ENCODE data around the gene OTOGL.
A peak's percentile ranks its signal among the peaks of the same experiment; 100 is the strongest.
"Not testable (repeated sequence)": the region's sequence is repeated elsewhere in the genome, so short reads cannot be mapped to it uniquely, and the experiment has no call there.

OTOGL gene

DNA sequence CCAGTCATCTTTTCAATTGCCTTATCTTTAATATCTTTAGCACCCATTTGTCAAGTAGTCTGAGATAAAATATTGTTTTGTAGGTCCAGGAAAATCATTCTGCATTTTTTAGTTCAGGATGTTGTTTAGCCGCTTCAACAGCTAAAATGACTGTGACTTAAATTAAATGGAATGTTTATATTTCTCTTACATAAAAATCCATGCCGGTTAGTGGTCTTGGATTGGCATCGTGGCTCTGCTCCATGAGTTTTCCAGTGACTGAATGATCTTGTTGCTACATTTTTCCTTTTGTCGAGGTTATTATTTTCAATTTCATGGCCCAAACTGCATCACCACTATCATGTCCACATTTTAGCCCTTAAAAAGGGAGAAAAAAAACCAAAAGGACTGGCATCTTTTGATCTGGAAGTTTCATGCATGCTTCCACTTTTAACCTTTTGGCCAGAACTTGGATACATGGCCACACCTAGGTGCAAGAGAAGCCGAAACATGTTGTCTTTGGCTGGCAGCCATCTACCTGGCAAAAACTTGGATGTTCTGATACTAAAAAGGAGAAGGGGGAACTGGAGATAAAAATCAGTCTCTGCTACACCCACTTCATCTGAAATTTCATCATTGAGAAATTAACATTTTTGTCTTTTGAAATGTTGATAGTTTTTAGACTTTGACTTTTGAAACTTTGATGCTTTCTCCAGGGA, 142.4 kb downstream of the OTOGL start:
- Histone ChIP-seq H3K36me3 (ENCODE audit: insufficient read depth, low read length) (no peaks in the 10 kb centered on the region), H3K4me1 (ENCODE audit: insufficient read depth, low read length) (no peaks in the 10 kb centered on the region; the same call in 1 of the 2 replicates), H3K9me3 (ENCODE audit: control insufficient read depth, insufficient read depth, low read length) (no peaks in the 10 kb centered on the region), H3K9ac (ENCODE audit: low read depth, low read length) (no peak overlapping the region)

DNA sequence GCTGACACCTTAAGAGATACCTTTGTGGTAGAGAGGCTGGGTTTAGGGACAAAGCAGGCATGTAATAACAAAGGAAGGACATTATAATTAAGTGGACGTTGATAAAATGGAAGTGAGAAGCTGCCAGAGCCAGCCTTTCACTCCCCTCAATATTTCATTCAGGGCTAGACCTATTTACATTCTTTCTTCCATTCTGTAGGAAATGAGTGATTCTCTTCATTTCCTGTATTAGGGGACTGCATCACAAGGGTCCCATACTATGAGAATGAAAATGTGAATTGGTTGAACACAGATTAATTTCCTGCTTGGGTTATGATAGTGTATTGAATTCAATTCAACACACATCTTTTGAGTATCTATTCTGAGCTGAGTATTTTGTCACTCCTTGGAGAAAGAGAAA, 143.0 kb downstream of the OTOGL start:
- Histone ChIP-seq H3K9me3 (ENCODE audit: control insufficient read depth, insufficient read depth, low read length) (no peaks in the 10 kb centered on the region), H3K36me3 (ENCODE audit: insufficient read depth, low read length) (no peaks in the 10 kb centered on the region), H3K4me1 (ENCODE audit: insufficient read depth, low read length) (no peaks in the 10 kb centered on the region; the same call in 1 of the 2 replicates)

DNA sequence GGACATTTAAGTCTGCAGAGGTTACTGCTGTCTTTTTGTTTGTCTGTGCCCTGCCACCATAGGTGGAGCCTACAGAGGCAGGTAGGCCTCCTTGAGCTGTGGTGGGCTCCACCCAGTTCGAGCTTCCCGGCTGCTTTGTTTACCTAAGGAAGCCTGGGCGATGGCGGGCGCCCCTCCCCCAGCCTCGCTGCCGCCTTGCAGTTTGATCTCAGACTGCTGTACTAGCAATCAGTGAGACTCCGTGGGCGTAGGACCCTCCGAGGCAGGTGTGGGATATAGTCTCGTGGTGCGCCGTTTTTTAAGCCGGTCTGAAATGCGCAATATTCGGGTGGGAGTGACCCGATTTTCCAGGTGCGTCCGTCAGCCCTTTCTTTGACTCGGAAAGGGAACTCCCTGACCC, 150.2 kb downstream of the OTOGL start:
- H3K36me3 ChIP-seq (ENCODE audit: insufficient read depth, low read length); H3K9me3 ChIP-seq (ENCODE audit: control insufficient read depth, insufficient read depth, low read length); H3K4me1 ChIP-seq (ENCODE audit: insufficient read depth, low read length): not testable (repeated sequence)
- H3K9ac ChIP-seq (ENCODE audit: low read depth, low read length): peak overlapping the region; percentile 67

More for the DNA sequence above, 143.0 kb downstream of the OTOGL start:
- no peak overlapping the region for H3K9ac ChIP-seq (ENCODE audit: low read depth, low read length)

DNA sequence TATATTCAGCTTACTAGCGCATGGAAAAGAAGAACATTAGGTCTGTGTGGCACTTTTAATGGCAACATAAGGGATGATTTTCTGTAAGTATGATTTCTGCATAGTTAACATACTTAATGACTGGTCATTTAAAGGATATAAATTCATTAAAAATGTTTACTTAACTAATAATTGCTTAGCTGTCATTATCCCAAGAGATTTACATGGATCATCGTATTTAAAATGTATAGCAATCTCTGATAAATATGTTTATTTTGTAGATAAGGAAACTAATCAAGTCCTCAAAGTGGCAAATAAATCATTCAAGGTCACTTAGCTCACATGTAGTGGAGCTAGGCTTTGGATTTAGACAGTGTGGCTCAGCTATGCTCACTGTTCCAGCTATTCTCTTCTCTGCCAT, 158.6 kb downstream of the OTOGL start:
- Histone ChIP-seq H3K9me3 (ENCODE audit: control insufficient read depth, insufficient read depth, low read length) (no peaks in the 10 kb centered on the region), H3K9ac (ENCODE audit: low read depth, low read length) (no peak overlapping the region), H3K36me3 (ENCODE audit: insufficient read depth, low read length) (no peaks in the 10 kb centered on the region), H3K4me1 (ENCODE audit: insufficient read depth, low read length) (no peaks in the 10 kb centered on the region)

DNA sequence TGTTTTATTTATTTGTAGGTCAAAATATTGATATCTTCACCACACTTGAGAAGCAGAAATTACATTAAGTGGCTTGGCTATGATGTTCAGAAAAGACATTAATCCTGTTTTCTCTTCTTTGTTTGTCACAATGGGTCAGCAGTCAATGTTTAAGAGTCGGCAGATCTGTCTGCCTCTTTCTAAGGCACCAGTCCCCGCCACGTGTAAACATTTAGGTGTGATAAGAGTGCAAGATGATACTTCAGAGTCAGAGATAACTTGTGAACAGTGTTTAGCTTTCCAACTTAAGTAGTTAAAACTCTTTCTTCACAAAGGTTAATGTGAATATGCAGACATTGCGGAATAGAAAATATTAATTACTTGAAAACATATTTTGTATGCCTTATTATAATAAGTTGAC, 160.9 kb downstream of the OTOGL start:
- no peaks in the 10 kb centered on the region for H3K36me3 ChIP-seq (ENCODE audit: insufficient read depth, low read length)
- H3K9me3 ChIP-seq (ENCODE audit: control insufficient read depth, insufficient read depth, low read length): no peaks in the 10 kb centered on the region
- H3K9ac ChIP-seq (ENCODE audit: low read depth, low read length): no peak overlapping the region
- no peaks in the 10 kb centered on the region for H3K4me1 ChIP-seq (ENCODE audit: insufficient read depth, low read length)

DNA sequence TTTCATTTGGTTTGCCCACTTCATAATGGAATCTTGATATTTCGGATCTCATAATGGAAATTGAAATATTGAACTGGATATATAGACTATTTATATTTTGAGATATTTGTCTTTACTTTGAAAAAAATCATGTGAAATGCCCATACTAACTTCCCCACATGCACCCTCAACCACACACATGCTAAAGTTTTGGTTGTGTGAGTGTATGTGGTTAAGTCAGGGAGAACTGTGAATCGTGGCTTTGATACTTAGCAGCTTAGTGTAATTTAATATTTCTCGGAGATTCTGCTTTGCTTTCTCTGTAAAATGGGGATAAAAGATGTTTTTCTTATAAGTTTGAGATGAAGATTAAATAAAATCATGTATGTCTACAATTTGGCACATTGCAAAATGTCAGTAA, 162.1 kb downstream of the OTOGL start:
- no peaks in the 10 kb centered on the region for H3K36me3 ChIP-seq (ENCODE audit: insufficient read depth, low read length)
- no peak overlapping the region for H3K9ac ChIP-seq (ENCODE audit: low read depth, low read length)
- H3K4me1 ChIP-seq (ENCODE audit: insufficient read depth, low read length): no peaks in the 10 kb centered on the region
- no peaks in the 10 kb centered on the region for H3K9me3 ChIP-seq (ENCODE audit: control insufficient read depth, insufficient read depth, low read length)

DNA sequence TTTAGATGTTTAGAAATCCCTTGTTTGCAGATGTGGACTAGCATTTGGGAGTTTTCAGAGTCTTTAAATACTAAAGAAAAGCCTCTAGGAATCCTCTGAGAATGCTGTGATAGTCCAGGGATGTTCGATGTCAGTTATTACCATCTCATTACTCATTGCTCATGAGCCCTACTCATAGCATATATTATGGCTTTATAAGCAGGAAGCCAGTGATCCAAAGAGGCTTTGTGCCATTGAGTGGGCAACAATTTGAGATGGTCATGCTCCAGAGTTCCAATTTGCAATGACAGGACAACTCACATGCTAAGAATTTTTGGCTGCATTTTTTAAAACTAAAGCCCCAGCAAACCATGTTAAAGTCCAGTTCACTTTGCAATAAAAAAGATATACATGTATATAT, 163.0 kb downstream of the OTOGL start:
- H3K9ac ChIP-seq (ENCODE audit: low read depth, low read length): no peak overlapping the region
- H3K36me3 ChIP-seq (ENCODE audit: insufficient read depth, low read length): no peaks in the 10 kb centered on the region
- no peaks in the 10 kb centered on the region for H3K4me1 ChIP-seq (ENCODE audit: insufficient read depth, low read length)
- no peaks in the 10 kb centered on the region for H3K9me3 ChIP-seq (ENCODE audit: control insufficient read depth, insufficient read depth, low read length)

DNA sequence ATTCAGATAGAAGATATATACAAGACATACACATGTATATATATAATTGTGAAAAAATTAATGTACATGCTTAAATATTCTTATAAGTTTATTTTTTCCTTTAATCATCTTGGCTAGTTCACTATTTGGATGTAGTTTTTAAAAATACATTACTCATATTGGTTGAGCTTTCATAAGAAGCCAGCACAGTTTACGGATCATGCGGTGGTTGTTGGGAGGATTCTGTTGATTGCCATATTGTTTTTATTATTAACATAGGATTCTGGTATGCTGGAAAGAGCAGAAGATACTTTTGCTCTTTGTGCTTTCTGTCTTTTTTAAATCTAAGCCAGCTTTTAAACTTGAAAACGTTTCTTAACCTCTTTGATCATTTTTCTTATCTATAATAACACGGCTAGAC, 163.4 kb downstream of the OTOGL start:
- H3K4me1 ChIP-seq (ENCODE audit: insufficient read depth, low read length): no peaks in the 10 kb centered on the region

DNA sequence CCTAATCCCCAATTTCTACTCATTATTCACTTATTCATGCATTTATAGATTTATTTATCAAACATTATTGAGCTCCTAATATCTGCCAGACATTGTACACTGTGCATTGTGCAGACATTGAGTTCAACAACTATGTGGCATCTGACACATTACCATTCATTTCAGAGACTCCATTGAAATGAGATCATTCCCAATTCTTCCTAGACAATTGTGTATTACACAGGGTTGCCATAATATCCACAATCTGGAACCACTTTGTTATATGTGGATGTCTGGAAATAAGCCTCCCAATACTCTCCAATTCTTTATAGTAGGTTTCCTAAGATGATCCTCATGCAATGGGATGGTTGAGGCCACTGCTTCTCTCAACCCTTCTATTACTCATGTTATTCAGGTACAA, 165.0 kb downstream of the OTOGL start:
- Histone ChIP-seq H3K9ac (ENCODE audit: low read depth, low read length) (no peak overlapping the region), H3K9me3 (ENCODE audit: control insufficient read depth, insufficient read depth, low read length) (no peaks in the 10 kb centered on the region), H3K36me3 (ENCODE audit: insufficient read depth, low read length) (no peaks in the 10 kb centered on the region), H3K4me1 (ENCODE audit: insufficient read depth, low read length) (0 out of 2 replicates have a peak, but pooled peaks cover 4% of the 10 kb centered on the region)

More for the DNA sequence above, 163.4 kb downstream of the OTOGL start:
- no peaks in the 10 kb centered on the region for H3K36me3 ChIP-seq (ENCODE audit: insufficient read depth, low read length)
- no peaks in the 10 kb centered on the region for H3K9me3 ChIP-seq (ENCODE audit: control insufficient read depth, insufficient read depth, low read length)
- no peak overlapping the region for H3K9ac ChIP-seq (ENCODE audit: low read depth, low read length)

DNA sequence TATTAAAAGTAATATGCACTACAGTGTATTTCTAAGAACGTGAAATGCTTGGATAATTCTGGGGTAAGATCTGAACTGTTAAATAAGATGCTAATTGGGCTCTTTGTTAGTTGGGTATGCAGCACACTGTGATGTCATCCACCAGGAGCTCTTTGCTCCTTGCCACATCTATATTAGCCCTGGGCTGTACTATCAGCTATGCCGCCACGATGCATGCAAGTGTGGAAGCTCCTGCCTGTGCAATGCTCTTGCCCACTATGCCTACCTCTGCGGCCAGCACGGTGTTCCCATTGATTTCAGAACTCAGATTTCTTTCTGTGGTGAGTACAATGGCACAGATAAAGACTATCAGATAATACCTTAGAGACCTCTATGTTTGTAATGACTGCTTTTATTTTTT, 165.6 kb downstream of the OTOGL start:
- Histone ChIP-seq H3K36me3 (ENCODE audit: insufficient read depth, low read length) (no peaks in the 10 kb centered on the region), H3K9me3 (ENCODE audit: control insufficient read depth, insufficient read depth, low read length) (no peaks in the 10 kb centered on the region), H3K9ac (ENCODE audit: low read depth, low read length) (no peak overlapping the region), H3K4me1 (ENCODE audit: insufficient read depth, low read length) (0 out of 2 replicates have a peak, but pooled peaks cover 4% of the 10 kb centered on the region)

DNA sequence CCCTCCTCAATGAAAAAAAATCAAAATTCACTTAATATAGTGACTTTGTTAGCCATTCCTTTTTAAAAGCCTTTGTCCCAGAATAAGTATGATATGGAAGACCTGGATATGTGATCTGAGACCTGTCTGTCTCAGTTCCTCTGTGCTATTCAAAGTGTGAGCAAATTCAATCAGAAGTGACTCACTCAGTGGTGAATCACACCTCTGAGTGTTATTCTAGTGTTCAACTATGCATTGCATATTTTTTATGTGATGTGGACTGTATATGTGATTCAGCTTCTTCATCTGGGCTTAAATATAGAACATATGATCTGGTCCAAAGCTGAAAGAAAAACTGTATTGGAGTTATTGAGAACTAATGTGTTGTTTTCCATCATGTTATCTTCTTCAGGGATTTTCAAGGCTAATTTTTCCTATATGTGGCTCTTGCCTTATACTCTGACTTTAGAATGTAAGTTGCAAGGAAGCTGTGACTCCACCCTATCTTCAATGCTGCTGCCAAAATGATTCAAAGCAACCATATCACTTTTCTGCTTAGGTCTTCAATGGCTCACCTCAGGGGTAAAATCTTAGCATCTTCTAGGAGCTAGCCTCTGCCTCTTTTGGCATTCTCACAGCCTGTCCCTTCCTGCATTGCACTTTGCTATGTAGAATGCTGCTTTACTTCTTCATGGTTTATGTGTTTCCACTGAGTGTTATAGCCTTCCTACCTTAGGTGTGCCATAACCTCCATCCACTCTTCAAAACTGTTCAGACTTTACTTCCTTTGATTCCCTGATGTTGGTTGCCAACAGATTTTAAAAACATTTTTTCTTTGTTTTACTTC, 169.8 kb downstream of the OTOGL start:
- Histone ChIP-seq H3K9ac (ENCODE audit: low read depth, low read length) (no peak overlapping the region), H3K4me1 (ENCODE audit: insufficient read depth, low read length) (0 out of 2 replicates have a peak, but pooled peaks cover 4% of the 10 kb centered on the region), H3K9me3 (ENCODE audit: control insufficient read depth, insufficient read depth, low read length) (no peaks in the 10 kb centered on the region), H3K36me3 (ENCODE audit: insufficient read depth, low read length) (no peaks in the 10 kb centered on the region)

DNA sequence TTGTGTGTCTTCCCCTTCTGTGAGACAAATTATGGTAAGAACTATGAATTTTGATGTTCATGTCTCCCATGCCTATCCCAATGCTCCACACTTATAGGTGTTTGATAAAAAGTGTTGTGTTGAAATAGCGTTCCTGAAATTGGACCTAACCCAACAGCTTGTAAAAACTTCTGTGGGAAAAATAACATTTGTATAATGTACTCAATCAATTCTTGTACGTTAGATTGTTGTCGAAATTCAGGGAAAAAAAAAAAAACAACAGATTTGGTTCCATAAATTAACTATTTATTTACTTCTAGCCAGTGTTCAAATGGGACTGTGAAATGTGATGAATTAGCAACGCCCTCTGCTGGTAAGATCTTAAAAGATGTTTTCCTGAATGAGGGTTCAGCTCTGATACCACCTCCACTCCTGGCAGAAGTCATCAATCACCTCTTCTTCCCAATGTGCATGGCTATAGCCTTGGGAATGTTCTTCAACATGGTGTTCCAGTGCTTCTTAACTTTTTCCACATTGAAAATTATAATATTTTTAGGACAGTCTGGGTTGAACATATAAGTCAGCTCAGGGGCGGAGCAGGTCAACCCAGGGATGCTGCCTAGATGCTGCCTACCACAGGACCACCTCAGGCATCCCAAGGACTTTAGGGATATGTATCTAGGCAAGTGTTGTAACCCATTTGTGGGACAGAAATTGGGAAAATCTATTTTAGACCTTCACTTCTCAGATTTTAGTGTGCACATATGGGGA, 170.6 kb downstream of the OTOGL start:
- H3K36me3 ChIP-seq (ENCODE audit: insufficient read depth, low read length): no peaks in the 10 kb centered on the region

DNA sequence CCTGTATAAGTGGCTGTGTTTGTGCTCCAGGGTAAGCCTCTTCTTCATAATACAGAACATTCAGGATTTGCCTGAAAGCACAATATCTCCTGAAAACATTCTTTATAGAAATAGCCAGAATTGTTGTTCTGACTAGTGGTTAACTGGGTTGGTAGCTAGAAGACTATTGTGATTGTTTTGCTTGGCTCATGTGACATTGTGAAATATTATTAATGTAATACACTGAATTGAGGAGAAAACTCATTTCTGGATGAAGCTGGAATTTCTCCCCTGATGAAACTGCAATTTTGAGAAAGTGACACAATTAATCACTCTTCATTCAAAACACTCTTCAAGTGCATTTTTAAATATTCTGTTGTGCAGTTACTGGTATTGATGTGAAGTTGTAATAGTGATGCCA, 172.4 kb downstream of the OTOGL start:
- Histone ChIP-seq H3K9me3 (ENCODE audit: control insufficient read depth, insufficient read depth, low read length) (no peaks in the 10 kb centered on the region), H3K9ac (ENCODE audit: low read depth, low read length) (no peak overlapping the region), H3K36me3 (ENCODE audit: insufficient read depth, low read length) (no peaks in the 10 kb centered on the region), H3K4me1 (ENCODE audit: insufficient read depth, low read length) (0 out of 2 replicates have a peak, but pooled peaks cover 4% of the 10 kb centered on the region)

More for the DNA sequence above, 170.6 kb downstream of the OTOGL start:
- H3K4me1 ChIP-seq (ENCODE audit: insufficient read depth, low read length): 0 out of 2 replicates have a peak, but pooled peaks cover 4% of the 10 kb centered on the region
- H3K9ac ChIP-seq (ENCODE audit: low read depth, low read length): no peak overlapping the region
- H3K9me3 ChIP-seq (ENCODE audit: control insufficient read depth, insufficient read depth, low read length): no peaks in the 10 kb centered on the region

DNA sequence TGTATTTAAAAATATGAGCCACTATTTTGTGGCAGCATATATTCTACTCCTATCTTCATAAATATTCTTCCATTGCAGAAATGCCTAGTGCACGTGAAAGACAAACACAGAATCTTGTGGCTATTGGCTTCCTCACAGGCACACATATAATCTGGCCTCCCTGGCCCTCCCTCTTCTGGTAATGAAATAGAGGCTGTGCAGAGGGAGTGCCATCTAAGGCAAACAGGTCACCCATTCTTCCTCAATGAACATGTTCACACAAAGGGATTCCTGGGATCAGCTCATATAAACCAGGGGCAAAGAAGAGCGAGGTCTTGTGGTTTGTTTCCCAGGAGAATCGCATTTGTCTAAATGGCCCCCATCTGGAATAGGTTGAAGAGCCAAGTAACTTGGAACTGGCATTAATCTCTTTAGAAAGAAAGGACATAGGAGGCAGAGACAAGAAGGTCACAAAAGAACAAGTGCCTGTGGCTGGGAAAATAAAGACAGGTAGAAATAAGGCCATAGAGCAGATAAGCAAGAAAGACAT, 173.1 kb downstream of the OTOGL start:
- Histone ChIP-seq H3K9ac (ENCODE audit: low read depth, low read length) (no peak overlapping the region), H3K9me3 (ENCODE audit: control insufficient read depth, insufficient read depth, low read length) (no peaks in the 10 kb centered on the region), H3K36me3 (ENCODE audit: insufficient read depth, low read length) (no peaks in the 10 kb centered on the region), H3K4me1 (ENCODE audit: insufficient read depth, low read length) (0 out of 2 replicates have a peak, but pooled peaks cover 4% of the 10 kb centered on the region)
